ENCODE results near the gene TSNAXIP1.

TSNAXIP1 gene

DNA sequence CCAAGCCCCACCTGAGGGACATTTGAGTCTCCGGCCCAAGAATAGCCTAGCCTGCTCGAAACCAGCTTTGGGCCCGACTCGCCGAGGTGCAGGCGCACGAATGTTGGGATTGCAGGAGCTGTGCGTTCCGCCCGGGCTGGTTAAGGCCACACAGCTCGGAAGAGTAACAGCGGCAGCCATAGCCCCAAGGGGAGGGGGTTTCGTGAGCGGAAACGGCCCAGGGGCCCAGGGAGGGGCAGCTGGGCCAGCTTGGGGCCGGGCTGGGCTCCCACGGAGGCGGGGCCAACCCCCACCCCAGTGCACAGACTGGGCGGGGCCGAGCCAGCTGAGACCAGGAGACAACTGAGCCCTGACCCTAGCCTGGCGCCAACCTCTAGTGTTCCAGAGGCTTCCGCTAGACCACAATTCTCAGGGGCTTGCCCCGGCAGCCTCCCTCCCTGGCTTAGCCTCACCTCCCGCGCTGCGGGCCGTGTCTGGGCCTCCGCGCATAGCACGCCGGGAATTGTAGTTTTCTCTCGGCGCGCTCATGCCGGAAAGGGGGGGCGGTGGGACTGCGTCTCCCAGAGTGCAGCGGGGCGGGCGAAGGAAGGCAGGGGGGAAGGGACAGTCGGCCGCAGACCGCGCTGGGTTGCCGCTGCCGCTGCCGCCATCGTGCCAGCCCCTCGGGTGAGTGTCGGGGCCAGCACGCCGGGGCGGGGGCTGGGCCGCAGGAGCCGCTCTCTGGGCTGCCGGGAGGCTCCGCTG, 39.8 kb downstream of the TSNAXIP1 start, which contains the start of gene NUTF2 (continued):
- TF ChIP-seq ZNF239 (tag by site-specific recombination; IDR thresholded peaks at IDR 0.05) (no peak), ZNF596 (tag by site-specific recombination; IDR thresholded peaks at IDR 0.05) (no peak), HOXA7 (CRISPR knock-in tag; IDR thresholded peaks at IDR 0.05; ENCODE audit: borderline replicate concordance) (no peak), ZNF202 (tag by site-specific recombination; IDR thresholded peaks at IDR 0.05; ENCODE audit: borderline replicate concordance) (no peak), ZNF354C (tag by site-specific recombination; IDR thresholded peaks at IDR 0.05; ENCODE audit: borderline replicate concordance, low read depth) (no peak), ZNF211 (tag by site-specific recombination; IDR thresholded peaks at IDR 0.05; ENCODE audit: low read depth) (no peak), ZNF654 (tag by site-specific recombination; IDR thresholded peaks at IDR 0.05; ENCODE audit: low read depth) (no peak), ZNF416 (tag by site-specific recombination; IDR thresholded peaks at IDR 0.05) (no peak), ZBTB44 (tag by site-specific recombination; IDR thresholded peaks at IDR 0.05) (peak; percentile 10; the same call in 1 of the 2 replicates), ZNF610 (tag by site-specific recombination; IDR thresholded peaks at IDR 0.05; ENCODE audit: borderline replicate concordance) (no peak), ZNF791 (tag by site-specific recombination; IDR thresholded peaks at IDR 0.05) (no peak), ZNF555 (tag by site-specific recombination; conservative IDR thresholded peaks at IDR 0.05) (no peak), ZNF157 (tag by site-specific recombination; IDR thresholded peaks at IDR 0.05) (no peak), ZNF248 (tag by site-specific recombination; IDR thresholded peaks at IDR 0.05) (no peak), ZFHX2 (tag by site-specific recombination; conservative IDR thresholded peaks at IDR 0.05) (no peak; the same call in 1 of the 2 replicates), ZNF18 (tag by site-specific recombination; IDR thresholded peaks at IDR 0.05) (no peak), ZNF19 (tag by site-specific recombination; IDR thresholded peaks at IDR 0.05; ENCODE audit: low read depth) (no peak), ZNF274 (IDR thresholded peaks at IDR 0.05; ENCODE audit: low read length) (no peak), ZNF274 (tag by site-specific recombination; IDR thresholded peaks at IDR 0.05; ENCODE audit: borderline replicate concordance) (no peak), ZSCAN5A (tag by site-specific recombination; IDR thresholded peaks at IDR 0.05) (no peak), ZNF670 (tag by site-specific recombination; IDR thresholded peaks at IDR 0.05; ENCODE audit: low read depth) (no peak), ZBTB1 (tag by site-specific recombination; IDR thresholded peaks at IDR 0.05) (no peak)
- TF ChIP-seq, protein P1, sequence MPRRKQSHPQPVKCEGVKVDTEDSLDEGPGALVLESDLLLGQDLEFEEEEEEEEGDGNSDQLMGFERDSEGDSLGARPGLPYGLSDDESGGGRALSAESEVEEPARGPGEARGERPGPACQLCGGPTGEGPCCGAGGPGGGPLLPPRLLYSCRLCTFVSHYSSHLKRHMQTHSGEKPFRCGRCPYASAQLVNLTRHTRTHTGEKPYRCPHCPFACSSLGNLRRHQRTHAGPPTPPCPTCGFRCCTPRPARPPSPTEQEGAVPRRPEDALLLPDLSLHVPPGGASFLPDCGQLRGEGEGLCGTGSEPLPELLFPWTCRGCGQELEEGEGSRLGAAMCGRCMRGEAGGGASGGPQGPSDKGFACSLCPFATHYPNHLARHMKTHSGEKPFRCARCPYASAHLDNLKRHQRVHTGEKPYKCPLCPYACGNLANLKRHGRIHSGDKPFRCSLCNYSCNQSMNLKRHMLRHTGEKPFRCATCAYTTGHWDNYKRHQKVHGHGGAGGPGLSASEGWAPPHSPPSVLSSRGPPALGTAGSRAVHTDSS (tag by site-specific recombination; IDR thresholded peaks at IDR 0.05) = no peak
- TF ChIP-seq, protein P2, sequence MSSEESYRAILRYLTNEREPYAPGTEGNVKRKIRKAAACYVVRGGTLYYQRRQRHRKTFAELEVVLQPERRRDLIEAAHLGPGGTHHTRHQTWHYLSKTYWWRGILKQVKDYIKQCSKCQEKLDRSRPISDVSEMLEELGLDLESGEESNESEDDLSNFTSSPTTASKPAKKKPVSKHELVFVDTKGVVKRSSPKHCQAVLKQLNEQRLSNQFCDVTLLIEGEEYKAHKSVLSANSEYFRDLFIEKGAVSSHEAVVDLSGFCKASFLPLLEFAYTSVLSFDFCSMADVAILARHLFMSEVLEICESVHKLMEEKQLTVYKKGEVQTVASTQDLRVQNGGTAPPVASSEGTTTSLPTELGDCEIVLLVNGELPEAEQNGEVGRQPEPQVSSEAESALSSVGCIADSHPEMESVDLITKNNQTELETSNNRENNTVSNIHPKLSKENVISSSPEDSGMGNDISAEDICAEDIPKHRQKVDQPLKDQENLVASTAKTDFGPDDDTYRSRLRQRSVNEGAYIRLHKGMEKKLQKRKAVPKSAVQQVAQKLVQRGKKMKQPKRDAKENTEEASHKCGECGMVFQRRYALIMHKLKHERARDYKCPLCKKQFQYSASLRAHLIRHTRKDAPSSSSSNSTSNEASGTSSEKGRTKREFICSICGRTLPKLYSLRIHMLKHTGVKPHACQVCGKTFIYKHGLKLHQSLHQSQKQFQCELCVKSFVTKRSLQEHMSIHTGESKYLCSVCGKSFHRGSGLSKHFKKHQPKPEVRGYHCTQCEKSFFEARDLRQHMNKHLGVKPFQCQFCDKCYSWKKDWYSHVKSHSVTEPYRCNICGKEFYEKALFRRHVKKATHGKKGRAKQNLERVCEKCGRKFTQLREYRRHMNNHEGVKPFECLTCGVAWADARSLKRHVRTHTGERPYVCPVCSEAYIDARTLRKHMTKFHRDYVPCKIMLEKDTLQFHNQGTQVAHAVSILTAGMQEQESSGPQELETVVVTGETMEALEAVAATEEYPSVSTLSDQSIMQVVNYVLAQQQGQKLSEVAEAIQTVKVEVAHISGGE (tag by site-specific recombination; conservative IDR thresholded peaks at IDR 0.05; ENCODE audit: low read depth) = peak; percentile 90
- TF ChIP-seq, protein P3, sequence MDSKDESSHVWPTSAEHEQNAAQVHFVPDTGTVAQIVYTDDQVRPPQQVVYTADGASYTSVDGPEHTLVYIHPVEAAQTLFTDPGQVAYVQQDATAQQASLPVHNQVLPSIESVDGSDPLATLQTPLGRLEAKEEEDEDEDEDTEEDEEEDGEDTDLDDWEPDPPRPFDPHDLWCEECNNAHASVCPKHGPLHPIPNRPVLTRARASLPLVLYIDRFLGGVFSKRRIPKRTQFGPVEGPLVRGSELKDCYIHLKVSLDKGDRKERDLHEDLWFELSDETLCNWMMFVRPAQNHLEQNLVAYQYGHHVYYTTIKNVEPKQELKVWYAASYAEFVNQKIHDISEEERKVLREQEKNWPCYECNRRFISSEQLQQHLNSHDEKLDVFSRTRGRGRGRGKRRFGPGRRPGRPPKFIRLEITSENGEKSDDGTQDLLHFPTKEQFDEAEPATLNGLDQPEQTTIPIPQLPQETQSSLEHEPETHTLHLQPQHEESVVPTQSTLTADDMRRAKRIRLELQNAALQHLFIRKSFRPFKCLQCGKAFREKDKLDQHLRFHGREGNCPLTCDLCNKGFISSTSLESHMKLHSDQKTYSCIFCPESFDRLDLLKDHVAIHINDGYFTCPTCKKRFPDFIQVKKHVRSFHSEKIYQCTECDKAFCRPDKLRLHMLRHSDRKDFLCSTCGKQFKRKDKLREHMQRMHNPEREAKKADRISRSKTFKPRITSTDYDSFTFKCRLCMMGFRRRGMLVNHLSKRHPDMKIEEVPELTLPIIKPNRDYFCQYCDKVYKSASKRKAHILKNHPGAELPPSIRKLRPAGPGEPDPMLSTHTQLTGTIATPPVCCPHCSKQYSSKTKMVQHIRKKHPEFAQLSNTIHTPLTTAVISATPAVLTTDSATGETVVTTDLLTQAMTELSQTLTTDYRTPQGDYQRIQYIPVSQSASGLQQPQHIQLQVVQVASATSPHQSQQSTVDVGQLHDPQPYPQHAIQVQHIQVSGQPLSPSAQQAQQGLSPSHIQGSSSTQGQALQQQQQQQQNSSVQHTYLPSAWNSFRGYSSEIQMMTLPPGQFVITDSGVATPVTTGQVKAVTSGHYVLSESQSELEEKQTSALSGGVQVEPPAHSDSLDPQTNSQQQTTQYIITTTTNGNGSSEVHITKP (tag by site-specific recombination; IDR thresholded peaks at IDR 0.05) = peak; percentile 96

Data from HEK293 (cell line).